ENCODE measurements around the gene GPR78.

Gene GPR78

DNA sequence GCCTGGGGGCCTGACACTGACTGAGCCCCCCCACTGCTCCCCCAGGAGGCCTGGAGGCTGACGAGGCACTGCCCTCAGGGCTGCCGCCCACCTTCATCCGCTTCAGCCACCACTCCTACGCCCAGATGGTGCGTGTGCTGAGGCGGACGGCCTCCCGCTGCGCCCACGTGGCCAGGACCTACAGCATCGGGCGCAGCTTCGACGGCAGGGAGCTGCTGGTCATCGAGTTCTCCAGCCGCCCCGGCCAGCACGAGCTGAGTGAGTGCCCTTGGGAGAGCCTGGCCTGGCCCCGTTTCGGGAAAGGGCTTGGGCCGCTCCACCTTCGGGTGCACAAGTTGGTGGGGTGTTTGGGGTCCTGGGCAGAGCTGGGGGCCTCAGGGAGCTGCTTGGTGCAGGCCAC lies 23.7 kb downstream of the GPR78 start:
- Histone ChIP-seq H3K36me3 (ENCODE audit: control insufficient read depth, insufficient read depth, low read length) (no peaks in the 10 kb centered on the region), H3K4me3 (replicated peaks; ENCODE audit: low read depth, low read length) (no peak overlapping the region), H3K27me3 (replicated peaks; ENCODE audit: control insufficient read depth, insufficient read depth, low read length) (peaks cover 2% of the 10 kb centered on the region; the same call in 1 of the 2 replicates)
- no peak for DNase-seq (ENCODE audit: extremely low read depth, insufficient read length)
- TF ChIP-seq, protein P1, sequence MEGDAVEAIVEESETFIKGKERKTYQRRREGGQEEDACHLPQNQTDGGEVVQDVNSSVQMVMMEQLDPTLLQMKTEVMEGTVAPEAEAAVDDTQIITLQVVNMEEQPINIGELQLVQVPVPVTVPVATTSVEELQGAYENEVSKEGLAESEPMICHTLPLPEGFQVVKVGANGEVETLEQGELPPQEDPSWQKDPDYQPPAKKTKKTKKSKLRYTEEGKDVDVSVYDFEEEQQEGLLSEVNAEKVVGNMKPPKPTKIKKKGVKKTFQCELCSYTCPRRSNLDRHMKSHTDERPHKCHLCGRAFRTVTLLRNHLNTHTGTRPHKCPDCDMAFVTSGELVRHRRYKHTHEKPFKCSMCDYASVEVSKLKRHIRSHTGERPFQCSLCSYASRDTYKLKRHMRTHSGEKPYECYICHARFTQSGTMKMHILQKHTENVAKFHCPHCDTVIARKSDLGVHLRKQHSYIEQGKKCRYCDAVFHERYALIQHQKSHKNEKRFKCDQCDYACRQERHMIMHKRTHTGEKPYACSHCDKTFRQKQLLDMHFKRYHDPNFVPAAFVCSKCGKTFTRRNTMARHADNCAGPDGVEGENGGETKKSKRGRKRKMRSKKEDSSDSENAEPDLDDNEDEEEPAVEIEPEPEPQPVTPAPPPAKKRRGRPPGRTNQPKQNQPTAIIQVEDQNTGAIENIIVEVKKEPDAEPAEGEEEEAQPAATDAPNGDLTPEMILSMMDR (IDR thresholded peaks at IDR 0.05; ENCODE audit: insufficient read depth, low read length, poor library complexity, severe bottlenecking): no peak

DNA sequence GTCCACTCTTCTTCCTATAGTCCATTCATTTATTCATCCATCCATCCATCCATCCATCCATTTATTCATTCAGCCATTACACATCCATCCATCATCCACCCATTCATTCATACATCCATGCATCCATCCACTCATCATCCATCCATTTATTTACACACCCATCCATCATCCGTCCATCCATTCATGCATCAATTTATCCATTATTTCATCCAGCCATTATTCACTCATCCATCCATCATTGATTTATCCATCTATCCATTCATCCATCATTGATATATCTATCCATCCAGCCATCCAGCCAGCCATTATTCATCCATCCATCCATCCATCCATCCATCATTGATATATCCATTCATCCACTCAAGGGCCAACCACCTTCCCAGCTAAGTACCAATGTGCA lies 25.1 kb downstream of the GPR78 start:
- no peak for DNase-seq (ENCODE audit: extremely low read depth, insufficient read length)
- no peaks in the 10 kb centered on the region for H3K36me3 ChIP-seq (ENCODE audit: control insufficient read depth, insufficient read depth, low read length)
- H3K27me3 ChIP-seq (replicated peaks; ENCODE audit: control insufficient read depth, insufficient read depth, low read length): no peaks in the 10 kb centered on the region
- TF ChIP-seq, protein P1 (IDR thresholded peaks at IDR 0.05; ENCODE audit: insufficient read depth, low read length, poor library complexity, severe bottlenecking): no peak
- no peak overlapping the region for H3K4me3 ChIP-seq (replicated peaks; ENCODE audit: low read depth, low read length)

DNA sequence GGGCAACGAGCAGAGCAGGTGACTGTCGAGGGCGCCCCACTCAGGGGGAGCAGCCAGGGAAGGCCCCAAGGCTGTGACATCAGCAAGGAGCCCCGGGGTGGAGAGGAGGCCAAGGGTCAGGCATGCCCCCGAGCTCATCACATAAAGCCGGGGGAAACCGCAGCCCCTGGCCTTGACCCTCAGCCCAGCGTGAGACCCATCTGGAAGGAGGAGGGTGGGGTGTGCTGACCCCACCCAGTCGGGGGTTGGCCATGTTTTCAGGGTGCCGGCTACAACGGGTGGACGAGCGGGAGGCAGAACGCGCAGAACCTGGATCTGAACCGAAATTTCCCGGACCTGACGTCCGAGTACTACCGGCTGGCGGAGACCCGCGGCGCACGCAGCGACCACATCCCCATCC lies 26.3 kb downstream of the GPR78 start:
- TF ChIP-seq, protein P1 (IDR thresholded peaks at IDR 0.05; ENCODE audit: insufficient read depth, low read length, poor library complexity, severe bottlenecking): no peak
- H3K27me3 ChIP-seq (replicated peaks; ENCODE audit: control insufficient read depth, insufficient read depth, low read length): no peaks in the 10 kb centered on the region
- no peak overlapping the region for H3K4me3 ChIP-seq (replicated peaks; ENCODE audit: low read depth, low read length)
- no peaks in the 10 kb centered on the region for H3K36me3 ChIP-seq (ENCODE audit: control insufficient read depth, insufficient read depth, low read length)
- DNase-seq (ENCODE audit: extremely low read depth, insufficient read length): no peak

DNA sequence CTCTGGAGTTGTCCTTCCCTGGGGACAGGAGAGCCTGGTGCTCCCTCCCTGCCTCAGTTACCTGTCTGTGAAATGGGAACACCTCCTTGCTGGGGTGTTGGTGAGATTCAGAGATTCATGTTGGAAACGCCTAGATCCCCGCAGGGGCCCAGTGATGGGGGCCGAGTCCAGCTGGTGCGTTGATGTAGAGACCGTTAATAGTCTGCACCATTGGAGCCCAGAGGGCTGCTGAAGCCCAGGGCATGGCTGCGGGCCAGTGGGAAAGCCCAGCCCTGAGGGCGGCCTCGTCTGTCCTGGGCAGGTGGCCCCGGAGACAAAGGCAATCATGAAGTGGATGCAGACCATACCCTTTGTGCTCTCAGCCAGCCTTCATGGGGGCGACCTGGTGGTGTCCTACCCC lies 26.8 kb downstream of the GPR78 start:
- Histone ChIP-seq H3K27me3 (replicated peaks; ENCODE audit: control insufficient read depth, insufficient read depth, low read length) (no peaks in the 10 kb centered on the region), H3K36me3 (ENCODE audit: control insufficient read depth, insufficient read depth, low read length) (no peaks in the 10 kb centered on the region), H3K4me3 (replicated peaks; ENCODE audit: low read depth, low read length) (no peak overlapping the region)
- DNase-seq (ENCODE audit: extremely low read depth, insufficient read length): no peak
- TF ChIP-seq, protein P1 (IDR thresholded peaks at IDR 0.05; ENCODE audit: insufficient read depth, low read length, poor library complexity, severe bottlenecking): no peak

DNA sequence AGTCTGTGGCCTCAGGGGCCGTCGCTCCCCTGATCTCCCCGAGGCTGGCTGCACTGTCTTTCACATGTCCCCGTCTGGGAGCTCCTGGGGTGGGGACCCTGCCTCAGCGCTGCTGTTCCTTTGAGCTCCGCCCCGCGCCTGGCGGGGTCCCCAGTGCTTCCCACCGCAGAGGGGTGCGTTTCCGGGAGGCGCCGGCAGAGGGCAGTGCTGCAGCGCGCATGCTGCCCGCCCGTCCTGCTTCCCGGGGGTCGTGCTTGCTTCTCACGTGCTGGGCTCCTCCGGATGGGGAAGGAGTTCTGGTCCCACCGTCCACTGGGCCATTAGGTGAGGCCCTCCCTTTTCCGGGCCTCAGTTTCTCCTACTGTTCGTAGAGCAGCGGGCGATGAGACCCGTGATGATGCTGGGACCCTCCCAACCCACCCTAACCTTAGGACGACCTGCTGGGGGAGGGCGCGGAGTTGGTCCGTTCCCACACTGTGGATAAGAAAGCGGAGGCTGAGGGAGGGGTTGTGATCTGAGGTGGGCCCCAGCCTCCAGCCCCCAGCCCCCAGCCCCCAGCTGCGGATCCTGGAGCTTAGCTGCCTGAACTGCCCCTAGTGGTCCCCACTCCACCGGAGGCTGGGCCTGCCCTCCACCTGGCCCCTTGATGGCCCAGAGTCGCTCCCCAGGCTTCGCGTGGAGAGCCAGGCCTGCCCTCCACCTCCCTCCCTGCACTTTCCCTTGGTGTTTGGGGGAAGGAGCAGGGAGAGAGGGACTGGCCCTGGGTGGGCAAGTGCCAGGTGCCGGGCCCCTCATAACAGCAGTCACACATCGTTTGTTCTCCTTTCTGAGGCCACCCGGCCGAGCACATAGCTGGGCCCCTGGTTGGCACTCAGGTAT lies 27.6 kb downstream of the GPR78 start:
- no peaks in the 10 kb centered on the region for H3K27me3 ChIP-seq (replicated peaks; ENCODE audit: control insufficient read depth, insufficient read depth, low read length)
- H3K4me3 ChIP-seq (replicated peaks; ENCODE audit: low read depth, low read length): no peak overlapping the region
- H3K36me3 ChIP-seq (ENCODE audit: control insufficient read depth, insufficient read depth, low read length): no peaks in the 10 kb centered on the region
- TF ChIP-seq, protein P1 (IDR thresholded peaks at IDR 0.05; ENCODE audit: insufficient read depth, low read length, poor library complexity, severe bottlenecking): peak; percentile 98
- peak; percentile 32 for DNase-seq (ENCODE audit: extremely low read depth, insufficient read length)

Measured in GM06990 (cell line).